ENCODE results near the gene EYA2. TPM values are rescaled to one million over a fixed set of nuclear protein-coding genes. Genes with fewer than 3 reads are reported as not detected.

Gene EYA2
- total and polyA plus RNA-seq, 4 donors, result 1.2 to 10.9 (median 6.7) TPM

- peaks cover under 1 to 12% of the 10 kb centered on the region in 2 donors for H3K36me3 ChIP-seq (ENCODE audit: control insufficient read depth in 1 of 2, insufficient read depth in 2 of 2, low read length in 1 of 2)
- DNase-seq, result no peak
- no peaks in the 10 kb centered on the region for H3K4me1 ChIP-seq (ENCODE audit: control insufficient read depth in 1 of 2, insufficient read depth in 2 of 2, low read length in 2 of 2)
- WGBS, 2 donors, result 78 to 85% methylated on average over 10 of the region's 10 CpGs
- H3K4me3 ChIP-seq (ENCODE audit: low read length in 2 of 2), result no peak overlapping the region
- no peaks in the 10 kb centered on the region for H3K27me3 ChIP-seq (ENCODE audit: control insufficient read depth in 1 of 2, insufficient read depth in 2 of 2, low read length in 1 of 2)
- ATAC-seq (ENCODE audit: low FRiP score), result no peak
- intact Hi-C loops (cut with DNase I), result no loop called here
- no peaks in the 10 kb centered on the region for H3K9me3 ChIP-seq (ENCODE audit: control insufficient read depth, low read length)
- no peak overlapping the region for H3K27ac ChIP-seq (ENCODE audit: low read depth in 1 of 2, low read length in 2 of 2)
These were observed 321.2 kb downstream of the EYA2 start for GRCh38 chr20:47215653-47216397.

GRCh38 chr20:47216819-47217410 is 322.3 kb downstream of the EYA2 start:
- peaks cover 0 to 15% of the 10 kb centered on the region in 2 donors for H3K36me3 ChIP-seq (ENCODE audit: control insufficient read depth in 1 of 2, insufficient read depth in 2 of 2, low read length in 1 of 2)
- H3K4me3 ChIP-seq (ENCODE audit: low read length in 2 of 2), result no peak overlapping the region
- DNase-seq, result no peak
- no peaks in the 10 kb centered on the region for H3K9me3 ChIP-seq (ENCODE audit: control insufficient read depth, low read length)
- no peak for ATAC-seq (ENCODE audit: low FRiP score)
- no peak overlapping the region for H3K27ac ChIP-seq (ENCODE audit: low read depth in 1 of 2, low read length in 2 of 2)
- intact Hi-C loops (cut with DNase I), result no loop called here
- 73 to 82% methylated on average over 7 of the region's 7 CpGs for WGBS, 2 donors
- no peaks in the 10 kb centered on the region for H3K4me1 ChIP-seq (ENCODE audit: control insufficient read depth in 1 of 2, insufficient read depth in 2 of 2, low read length in 2 of 2)
- no peaks in the 10 kb centered on the region for H3K27me3 ChIP-seq (ENCODE audit: control insufficient read depth in 1 of 2, insufficient read depth in 2 of 2, low read length in 1 of 2)

GRCh38 chr20:47217482-47218446 is 323.1 kb downstream of the EYA2 start:
- Histone ChIP-seq H3K9me3 (ENCODE audit: control insufficient read depth, low read length) (no peaks in the 10 kb centered on the region), H3K36me3 (ENCODE audit: control insufficient read depth in 1 of 2, insufficient read depth in 2 of 2, low read length in 1 of 2) (peaks cover 0 to 11% of the 10 kb centered on the region in 2 donors), H3K27ac (ENCODE audit: low read depth in 1 of 2, low read length in 2 of 2) (no peak overlapping the region), H3K4me1 (ENCODE audit: control insufficient read depth in 1 of 2, insufficient read depth in 2 of 2, low read length in 2 of 2) (no peaks in the 10 kb centered on the region), H3K27me3 (ENCODE audit: control insufficient read depth in 1 of 2, insufficient read depth in 2 of 2, low read length in 1 of 2) (no peaks in the 10 kb centered on the region), H3K4me3 (ENCODE audit: low read length in 2 of 2) (no peak overlapping the region)
- DNase-seq, result no peak
- no peak for ATAC-seq (ENCODE audit: low FRiP score)
- 84 to 86% methylated on average over 12 of the region's 12 CpGs for WGBS, 2 donors
- intact Hi-C loops (cut with DNase I), result no loop called here

GRCh38 chr20:47220161-47220582 is 325.5 kb downstream of the EYA2 start:
- WGBS, 2 donors, result 93 to 94% methylated on average over 8 of the region's 8 CpGs
- ATAC-seq (ENCODE audit: low FRiP score) (no peak), DNase-seq (no peak)

GRCh38 chr20:47221036-47221625 is 326.5 kb downstream of the EYA2 start:
- H3K27me3 ChIP-seq (ENCODE audit: control insufficient read depth in 1 of 2, insufficient read depth in 2 of 2, low read length in 1 of 2), result no peaks in the 10 kb centered on the region

More at GRCh38 chr20:47220161-47220582, 325.5 kb downstream of the EYA2 start:
- H3K9me3 ChIP-seq (ENCODE audit: control insufficient read depth, low read length), result no peaks in the 10 kb centered on the region
- H3K27ac ChIP-seq (ENCODE audit: low read depth in 1 of 2, low read length in 2 of 2), result no peak overlapping the region
- no peak overlapping the region for H3K4me3 ChIP-seq (ENCODE audit: low read length in 2 of 2)
- peaks cover 0 to 12% of the 10 kb centered on the region in 2 donors for H3K36me3 ChIP-seq (ENCODE audit: control insufficient read depth in 1 of 2, insufficient read depth in 2 of 2, low read length in 1 of 2)
- no peaks in the 10 kb centered on the region for H3K4me1 ChIP-seq (ENCODE audit: control insufficient read depth in 1 of 2, insufficient read depth in 2 of 2, low read length in 2 of 2)
- intact Hi-C loops (cut with DNase I), result no loop called here
- no peaks in the 10 kb centered on the region for H3K27me3 ChIP-seq (ENCODE audit: control insufficient read depth in 1 of 2, insufficient read depth in 2 of 2, low read length in 1 of 2)

GRCh38 chr20:47222468-47223119 is 328.0 kb downstream of the EYA2 start:
- DNase-seq, result no peak
- Histone ChIP-seq H3K27me3 (ENCODE audit: control insufficient read depth in 1 of 2, insufficient read depth in 2 of 2, low read length in 1 of 2) (no peaks in the 10 kb centered on the region), H3K9me3 (ENCODE audit: control insufficient read depth, low read length) (no peaks in the 10 kb centered on the region), H3K27ac (ENCODE audit: low read depth in 1 of 2, low read length in 2 of 2) (no peak overlapping the region), H3K4me1 (ENCODE audit: control insufficient read depth in 1 of 2, insufficient read depth in 2 of 2, low read length in 2 of 2) (no peaks in the 10 kb centered on the region), H3K4me3 (ENCODE audit: low read length in 2 of 2) (no peak overlapping the region), H3K36me3 (ENCODE audit: control insufficient read depth in 1 of 2, insufficient read depth in 2 of 2, low read length in 1 of 2) (peaks cover 4 to 11% of the 10 kb centered on the region in 2 donors)
- intact Hi-C loops (cut with DNase I), result no loop called here
- 92 to 95% methylated on average over 12 of the region's 12 CpGs for WGBS, 2 donors
- no peak for ATAC-seq (ENCODE audit: low FRiP score)

More at GRCh38 chr20:47221036-47221625, 326.5 kb downstream of the EYA2 start:
- ATAC-seq (ENCODE audit: low FRiP score), result no peak
- H3K36me3 ChIP-seq (ENCODE audit: control insufficient read depth in 1 of 2, insufficient read depth in 2 of 2, low read length in 1 of 2), result peaks cover 0 to 11% of the 10 kb centered on the region in 2 donors
- DNase-seq, result no peak
- intact Hi-C loops (cut with DNase I), result no loop called here
- no peak overlapping the region for H3K4me3 ChIP-seq (ENCODE audit: low read length in 2 of 2)
- no peaks in the 10 kb centered on the region for H3K4me1 ChIP-seq (ENCODE audit: control insufficient read depth in 1 of 2, insufficient read depth in 2 of 2, low read length in 2 of 2)
- WGBS, 2 donors, result 91% methylated on average over 16 of the region's 16 CpGs
- H3K27ac ChIP-seq (ENCODE audit: low read depth in 1 of 2, low read length in 2 of 2), result no peak overlapping the region
- H3K9me3 ChIP-seq (ENCODE audit: control insufficient read depth, low read length), result no peaks in the 10 kb centered on the region

- Histone ChIP-seq H3K36me3 (ENCODE audit: control insufficient read depth in 1 of 2, insufficient read depth in 2 of 2, low read length in 1 of 2) (peaks cover 7 to 12% of the 10 kb centered on the region in 2 donors), H3K27me3 (ENCODE audit: control insufficient read depth in 1 of 2, insufficient read depth in 2 of 2, low read length in 1 of 2) (no peaks in the 10 kb centered on the region), H3K4me3 (ENCODE audit: low read length in 2 of 2) (no peak overlapping the region), H3K27ac (ENCODE audit: low read depth in 1 of 2, low read length in 2 of 2) (no peak overlapping the region), H3K4me1 (ENCODE audit: control insufficient read depth in 1 of 2, insufficient read depth in 2 of 2, low read length in 2 of 2) (no peaks in the 10 kb centered on the region), H3K9me3 (ENCODE audit: control insufficient read depth, low read length) (no peaks in the 10 kb centered on the region)
- intact Hi-C loops (cut with DNase I), result no loop called here
- 89 to 95% methylated on average over 1 of the region's 1 CpG for WGBS, 2 donors
- DNase-seq (no peak), ATAC-seq (ENCODE audit: low FRiP score) (no peak)
These were observed 329.3 kb downstream of the EYA2 start for GRCh38 chr20:47223896-47224295.

- Histone ChIP-seq H3K27ac (ENCODE audit: low read depth in 1 of 2, low read length in 2 of 2) (no peak overlapping the region), H3K27me3 (ENCODE audit: control insufficient read depth in 1 of 2, insufficient read depth in 2 of 2, low read length in 1 of 2) (no peaks in the 10 kb centered on the region), H3K4me1 (ENCODE audit: control insufficient read depth in 1 of 2, insufficient read depth in 2 of 2, low read length in 2 of 2) (no peaks in the 10 kb centered on the region), H3K9me3 (ENCODE audit: control insufficient read depth, low read length) (no peaks in the 10 kb centered on the region), H3K4me3 (ENCODE audit: low read length in 2 of 2) (no peak overlapping the region), H3K36me3 (ENCODE audit: control insufficient read depth in 1 of 2, insufficient read depth in 2 of 2, low read length in 1 of 2) (peaks cover 7 to 12% of the 10 kb centered on the region in 2 donors)
- intact Hi-C loops (cut with DNase I), result no loop called here
- 90 to 91% methylated on average over 11 of the region's 11 CpGs for WGBS, 2 donors
- DNase-seq (no peak), ATAC-seq (ENCODE audit: low FRiP score) (no peak)
These were observed 329.7 kb downstream of the EYA2 start for GRCh38 chr20:47224300-47224791.

Data from aorta (tissue), 5 donors.